ENCODE data around the gene SEZ6L2. TPM values are rescaled to one million over a fixed set of nuclear protein-coding genes. Genes with fewer than 3 reads are reported as not detected.
"Not testable (repeated sequence)": the region's sequence is repeated elsewhere in the genome, so short reads cannot be mapped to it uniquely, and the experiment has no call there.

Gene SEZ6L2
- total RNA-seq, 6 experiments from 2014 or later: 0.15 to 0.56 (median 0.32) TPM

DNA sequence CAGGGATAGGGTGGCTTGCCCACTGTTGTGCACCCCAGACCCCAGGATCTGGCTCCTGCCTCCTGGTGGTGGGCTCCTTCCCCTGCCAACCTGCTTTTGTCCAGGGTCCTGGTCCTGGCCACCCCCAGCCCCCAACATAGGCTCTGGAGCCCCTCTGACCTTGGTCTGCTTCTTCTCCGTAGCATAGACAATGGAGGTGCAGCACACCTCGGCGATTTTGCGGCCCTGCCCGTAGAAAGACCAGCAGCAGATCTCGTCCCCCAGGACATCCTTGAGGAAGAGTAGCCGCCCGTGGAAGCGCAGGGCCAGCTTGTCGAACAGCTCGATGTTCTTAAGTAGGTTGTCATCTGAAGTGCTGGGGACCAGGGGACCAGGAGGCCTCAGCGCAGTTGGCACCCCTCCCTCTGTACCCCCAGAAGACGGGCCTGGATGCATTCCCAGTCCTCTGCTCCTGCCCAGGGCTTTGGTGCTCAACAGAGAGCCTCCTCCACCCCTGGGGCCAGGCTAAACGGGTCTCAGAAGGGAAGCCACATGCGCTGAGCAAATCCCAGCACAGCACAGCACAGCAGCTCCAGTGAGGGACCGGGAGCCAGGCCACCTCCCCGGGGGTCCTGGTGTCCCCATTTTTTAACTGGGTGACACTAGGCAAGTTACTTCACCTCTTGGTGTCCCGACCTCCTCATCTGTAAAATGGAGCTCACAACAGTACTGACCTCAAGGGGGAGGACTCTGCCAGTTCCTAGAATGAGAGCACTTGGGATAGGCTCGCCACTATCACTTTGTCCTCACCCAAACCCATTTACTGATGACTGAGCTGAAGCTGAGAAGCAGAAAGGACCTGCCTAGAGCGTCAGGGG lies 11.7 kb upstream of the SEZ6L2 start:
- no peak for DNase-seq
- Histone ChIP-seq H3K4me3 (no peak overlapping the region), H3K36me3 (no peaks in the 10 kb centered on the region), H3K4me1 (no peaks in the 10 kb centered on the region), H3K27ac (no peak overlapping the region), H3K27me3 (no peaks in the 10 kb centered on the region), H3K9me3 (no peaks in the 10 kb centered on the region)
- TF ChIP-seq, protein P1, sequence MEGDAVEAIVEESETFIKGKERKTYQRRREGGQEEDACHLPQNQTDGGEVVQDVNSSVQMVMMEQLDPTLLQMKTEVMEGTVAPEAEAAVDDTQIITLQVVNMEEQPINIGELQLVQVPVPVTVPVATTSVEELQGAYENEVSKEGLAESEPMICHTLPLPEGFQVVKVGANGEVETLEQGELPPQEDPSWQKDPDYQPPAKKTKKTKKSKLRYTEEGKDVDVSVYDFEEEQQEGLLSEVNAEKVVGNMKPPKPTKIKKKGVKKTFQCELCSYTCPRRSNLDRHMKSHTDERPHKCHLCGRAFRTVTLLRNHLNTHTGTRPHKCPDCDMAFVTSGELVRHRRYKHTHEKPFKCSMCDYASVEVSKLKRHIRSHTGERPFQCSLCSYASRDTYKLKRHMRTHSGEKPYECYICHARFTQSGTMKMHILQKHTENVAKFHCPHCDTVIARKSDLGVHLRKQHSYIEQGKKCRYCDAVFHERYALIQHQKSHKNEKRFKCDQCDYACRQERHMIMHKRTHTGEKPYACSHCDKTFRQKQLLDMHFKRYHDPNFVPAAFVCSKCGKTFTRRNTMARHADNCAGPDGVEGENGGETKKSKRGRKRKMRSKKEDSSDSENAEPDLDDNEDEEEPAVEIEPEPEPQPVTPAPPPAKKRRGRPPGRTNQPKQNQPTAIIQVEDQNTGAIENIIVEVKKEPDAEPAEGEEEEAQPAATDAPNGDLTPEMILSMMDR (IDR thresholded peaks at IDR 0.05): no peak
- TF ChIP-seq POLR2A (IDR thresholded peaks at IDR 0.05): no peak
- ATAC-seq: peak in 1 of 4 donors; percentile 36
- 80% methylated on average over 1 of the region's 20 CpGs for WGBS (ENCODE audit: insufficient coverage, low coverage, low lambda C conversion rate, missing lambda C conversion rate)
- intact Hi-C loops (cut with DNase I): no loop called here

DNA sequence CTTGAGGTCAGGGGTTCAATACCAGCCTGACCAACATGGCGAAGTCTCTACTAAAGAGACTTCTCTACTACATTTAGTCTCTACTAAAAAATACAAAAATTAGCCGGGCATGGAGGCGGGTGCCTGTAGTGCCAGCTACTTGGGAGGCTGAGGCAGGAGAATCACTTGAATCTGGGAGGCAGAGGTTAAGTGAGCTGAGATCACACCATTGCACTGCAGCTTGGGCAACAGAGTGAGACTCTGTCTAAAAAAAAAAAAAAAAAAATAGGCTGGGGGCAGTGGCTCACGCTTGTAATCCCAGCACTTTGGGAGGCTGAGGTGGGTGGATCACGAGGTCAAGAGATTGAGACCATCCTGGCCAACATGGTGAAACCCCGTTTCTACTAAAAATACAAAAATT lies 10.5 kb upstream of the SEZ6L2 start:
- H3K27ac ChIP-seq; H3K36me3 ChIP-seq; ATAC-seq; intact Hi-C loops (cut with DNase I); H3K27me3 ChIP-seq; DNase-seq; H3K4me1 ChIP-seq; H3K9me3 ChIP-seq; H3K4me3 ChIP-seq: not testable (repeated sequence)
- WGBS (ENCODE audit: insufficient coverage, low coverage, low lambda C conversion rate, missing lambda C conversion rate): 70% methylated on average over 6 of the region's 6 CpGs

DNA sequence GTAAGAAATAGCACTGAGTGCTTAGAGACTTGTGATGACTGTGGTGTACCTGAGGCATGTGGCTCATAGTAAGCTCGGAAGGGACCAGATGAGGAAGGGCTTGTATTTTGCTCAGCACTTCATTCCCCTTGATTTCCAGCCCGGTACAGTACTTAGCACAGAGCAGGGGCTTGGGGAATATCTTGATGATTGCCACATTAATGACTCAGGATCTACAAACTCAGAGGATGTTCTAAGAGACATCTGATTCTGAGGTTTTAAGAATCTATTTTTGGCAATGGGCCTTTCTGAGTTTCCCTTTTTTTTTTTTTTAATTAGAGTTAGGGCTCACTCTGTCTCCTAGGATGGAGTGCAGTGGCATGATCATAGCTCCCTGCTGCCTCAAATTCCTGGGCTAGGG lies 10.0 kb upstream of the SEZ6L2 start:
- 67% methylated on average over 1 of the region's 2 CpGs for WGBS (ENCODE audit: insufficient coverage, low coverage, low lambda C conversion rate, missing lambda C conversion rate)
- no peaks in the 10 kb centered on the region for H3K9me3 ChIP-seq
- DNase-seq (no peak), ATAC-seq (no peak)
- intact Hi-C loops (cut with DNase I): no loop called here
- no peaks in the 10 kb centered on the region for H3K4me1 ChIP-seq
- H3K27ac ChIP-seq: no peak overlapping the region
- no peaks in the 10 kb centered on the region for H3K27me3 ChIP-seq
- no peak for TF ChIP-seq POLR2A (IDR thresholded peaks at IDR 0.05)
- TF ChIP-seq, protein P1 (IDR thresholded peaks at IDR 0.05): no peak
- H3K4me3 ChIP-seq: no peak overlapping the region
- H3K36me3 ChIP-seq: no peaks in the 10 kb centered on the region

DNA sequence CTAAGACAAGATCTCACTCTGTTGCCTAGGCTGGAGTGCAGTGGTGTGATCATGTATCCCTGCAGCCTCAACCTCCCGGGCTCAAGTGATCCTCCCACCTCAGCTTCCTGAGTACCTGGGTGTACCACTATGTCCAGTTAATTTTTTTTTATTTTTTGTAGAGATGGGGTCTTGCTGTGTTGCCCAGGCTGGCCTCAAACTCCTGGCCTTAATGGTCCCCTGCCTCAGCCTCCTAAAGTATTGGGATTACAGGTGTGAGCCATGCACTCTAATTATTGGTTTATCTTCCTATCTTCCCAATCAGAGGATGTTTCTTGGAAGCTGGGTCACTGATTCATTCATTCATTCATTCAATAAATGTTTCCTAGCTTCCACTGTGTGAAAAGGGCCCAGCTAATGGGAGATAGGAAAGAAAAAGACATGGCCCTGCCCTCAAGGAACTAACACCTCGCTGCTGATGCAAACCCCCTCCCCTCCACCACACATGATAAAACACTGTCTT lies 9.4 kb upstream of the SEZ6L2 start:
- WGBS (ENCODE audit: insufficient coverage, low coverage, low lambda C conversion rate, missing lambda C conversion rate): 85% methylated on average over 2 of the region's 2 CpGs
- H3K27ac ChIP-seq: no peak overlapping the region
- H3K27me3 ChIP-seq: no peaks in the 10 kb centered on the region
- H3K9me3 ChIP-seq: no peaks in the 10 kb centered on the region
- no peaks in the 10 kb centered on the region for H3K36me3 ChIP-seq
- intact Hi-C loops (cut with DNase I): no loop called here
- TF ChIP-seq POLR2A (IDR thresholded peaks at IDR 0.05): no peak
- TF ChIP-seq, protein P1 (IDR thresholded peaks at IDR 0.05): no peak
- ATAC-seq: no peak
- no peak overlapping the region for H3K4me3 ChIP-seq
- H3K4me1 ChIP-seq: no peaks in the 10 kb centered on the region
- no peak for DNase-seq

DNA sequence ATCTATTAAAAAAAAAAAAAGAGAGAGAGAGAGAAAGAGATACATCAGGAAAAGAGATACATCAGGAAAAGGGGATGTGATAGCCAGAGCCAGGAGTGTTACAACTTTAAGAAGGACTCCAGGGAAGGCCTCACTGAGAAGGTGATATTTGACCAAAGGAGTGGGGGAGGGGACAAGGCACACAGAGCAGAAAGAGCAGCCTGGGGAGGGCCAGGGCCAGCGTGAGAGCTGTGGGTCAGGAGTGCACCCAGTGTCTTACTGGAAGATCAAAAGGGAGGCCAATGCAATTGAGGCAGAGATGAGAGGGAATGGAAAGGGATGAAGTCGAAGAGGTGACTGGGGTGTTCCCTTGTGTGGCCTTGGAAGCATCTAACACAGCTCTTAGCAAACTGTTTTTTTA lies 8.6 kb upstream of the SEZ6L2 start:
- DNase-seq: no peak
- 77% methylated on average over 2 of the region's 2 CpGs for WGBS (ENCODE audit: insufficient coverage, low coverage, low lambda C conversion rate, missing lambda C conversion rate)
- H3K36me3 ChIP-seq: no peaks in the 10 kb centered on the region
- intact Hi-C loops (cut with DNase I): no loop called here
- H3K4me3 ChIP-seq: no peak overlapping the region
- TF ChIP-seq, protein P1 (IDR thresholded peaks at IDR 0.05): no peak
- TF ChIP-seq POLR2A (IDR thresholded peaks at IDR 0.05): no peak
- no peak for ATAC-seq
- no peaks in the 10 kb centered on the region for H3K27me3 ChIP-seq
- H3K9me3 ChIP-seq: no peaks in the 10 kb centered on the region
- no peak overlapping the region for H3K27ac ChIP-seq
- no peaks in the 10 kb centered on the region for H3K4me1 ChIP-seq

Measured in right lobe of liver (tissue), 6 donors.